GM20431 (cell line): ENCODE data around the gene FZR1.
"Not testable (repeated sequence)": the region's sequence is repeated elsewhere in the genome, so short reads cannot be mapped to it uniquely, and the experiment has no call there.

Experiments used
- in situ Hi-C: fragments of 300-500 bp; cut with MseI, MboI; formaldehyde crosslinking; loops from one replicate; pipeline ENCODE4 v1.15.0; 2020; ENCODE audit warnings: low sequenced_read_pairs; ENCODE audit not compliant: unreplicated experiment

FZR1 gene

DNA sequence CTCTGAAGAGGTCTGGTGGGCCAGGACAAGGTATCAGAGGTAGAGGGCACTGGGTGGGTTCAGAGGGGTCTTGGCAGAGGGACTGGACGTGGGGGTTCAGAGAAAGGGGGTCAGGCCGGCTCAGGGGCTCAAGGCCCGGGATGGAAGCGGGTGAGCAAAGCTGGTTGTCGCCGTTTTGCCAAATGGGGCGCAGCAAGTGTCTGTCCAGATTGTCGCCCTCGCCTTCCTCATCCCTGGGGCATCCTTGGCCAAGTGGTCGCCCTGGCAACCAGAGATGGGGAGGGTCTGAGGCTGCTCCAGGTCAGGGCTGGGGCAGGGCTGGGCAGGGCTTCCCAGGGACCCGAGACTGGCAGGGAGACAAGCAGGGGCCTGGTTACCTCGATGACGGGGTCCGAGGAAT lies 12.5 kb upstream of the FZR1 start:
- in situ Hi-C loops = no loop called here

- in situ Hi-C loops = no loop called here
Observed at GRCh38 chr19:3494051-3494450, 12.1 kb upstream of the FZR1 start.

GRCh38 chr19:3494559-3494958 lies 11.6 kb upstream of the FZR1 start:
- in situ Hi-C loops = no loop called here

DNA sequence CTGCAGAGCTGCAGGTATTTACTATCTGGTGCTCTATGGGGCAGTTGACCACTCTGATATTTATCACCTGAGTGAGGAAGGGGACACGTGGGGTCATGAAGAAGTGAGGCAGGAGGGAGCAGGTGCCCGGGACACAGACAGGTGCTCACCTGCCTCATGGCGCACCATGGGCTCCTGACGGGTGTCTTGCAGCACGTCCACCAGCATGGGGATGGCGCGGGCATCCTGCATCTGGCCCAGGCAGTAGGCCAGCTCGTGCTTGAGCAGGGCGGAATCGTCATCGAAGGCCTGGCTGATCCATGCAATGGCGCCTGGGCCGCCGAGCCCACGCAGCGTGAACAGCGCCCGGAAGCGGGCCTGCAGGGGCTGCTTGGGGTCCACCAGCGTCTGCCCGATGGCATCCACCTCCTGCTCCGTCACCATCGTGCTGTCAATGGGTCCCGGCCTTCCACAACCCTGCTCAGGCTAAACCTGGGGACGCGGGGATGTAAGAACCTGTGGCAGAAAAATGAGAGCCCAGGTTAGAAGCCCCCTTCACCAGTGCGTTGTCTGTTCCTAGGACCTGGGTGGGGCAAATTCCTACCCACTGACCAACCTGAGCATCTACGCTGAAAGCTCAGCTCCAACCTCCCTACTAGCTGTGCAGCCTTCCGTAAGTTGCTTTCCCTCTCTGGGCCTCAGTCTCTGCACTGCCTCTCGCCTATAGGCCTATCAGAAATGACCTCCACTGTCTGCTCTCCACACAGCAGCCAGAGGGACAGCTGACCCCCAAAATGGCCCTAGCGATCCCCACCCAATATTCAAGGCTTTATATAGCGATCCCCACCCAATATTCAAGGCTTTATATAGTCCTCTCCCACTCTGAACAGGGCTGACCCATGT lies 9.5 kb upstream of the FZR1 start:
- in situ Hi-C loops = no loop called here

- in situ Hi-C loops = no loop called here
Observed at GRCh38 chr19:3497757-3498520, 8.2 kb upstream of the FZR1 start.

DNA sequence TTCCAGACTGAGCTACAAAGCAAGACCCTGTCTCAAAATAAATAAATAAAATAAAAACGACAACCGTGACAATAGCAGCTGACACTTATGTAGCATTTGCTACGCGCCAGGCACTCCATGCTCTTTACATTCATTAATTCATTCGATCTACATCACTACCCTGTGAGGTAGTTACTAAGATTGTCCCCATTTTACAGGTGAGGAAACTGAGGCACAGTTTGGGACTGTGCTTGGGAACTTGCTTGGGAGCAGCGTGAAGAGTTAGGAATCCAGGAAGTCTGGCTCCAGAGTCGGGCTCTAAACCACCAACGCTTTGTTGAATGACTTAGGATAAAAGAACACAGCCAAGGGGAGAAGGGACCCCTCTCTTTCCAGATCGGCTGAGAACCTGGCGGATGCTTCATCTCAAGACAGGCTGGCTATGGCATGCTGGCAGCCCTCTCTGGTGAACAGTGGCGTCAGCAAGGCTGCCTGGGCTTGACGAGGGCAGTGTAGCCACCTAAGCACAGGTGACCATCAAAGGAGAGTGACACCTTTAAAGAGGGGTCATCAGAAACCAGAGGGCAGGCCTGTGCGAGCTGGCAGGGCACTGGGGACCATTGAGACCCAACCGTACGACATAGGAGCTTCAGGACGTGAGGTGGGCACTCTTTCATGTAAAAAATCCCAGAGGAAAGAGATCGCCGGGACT lies 6.2 kb upstream of the FZR1 start:
- in situ Hi-C loops = no loop called here

DNA sequence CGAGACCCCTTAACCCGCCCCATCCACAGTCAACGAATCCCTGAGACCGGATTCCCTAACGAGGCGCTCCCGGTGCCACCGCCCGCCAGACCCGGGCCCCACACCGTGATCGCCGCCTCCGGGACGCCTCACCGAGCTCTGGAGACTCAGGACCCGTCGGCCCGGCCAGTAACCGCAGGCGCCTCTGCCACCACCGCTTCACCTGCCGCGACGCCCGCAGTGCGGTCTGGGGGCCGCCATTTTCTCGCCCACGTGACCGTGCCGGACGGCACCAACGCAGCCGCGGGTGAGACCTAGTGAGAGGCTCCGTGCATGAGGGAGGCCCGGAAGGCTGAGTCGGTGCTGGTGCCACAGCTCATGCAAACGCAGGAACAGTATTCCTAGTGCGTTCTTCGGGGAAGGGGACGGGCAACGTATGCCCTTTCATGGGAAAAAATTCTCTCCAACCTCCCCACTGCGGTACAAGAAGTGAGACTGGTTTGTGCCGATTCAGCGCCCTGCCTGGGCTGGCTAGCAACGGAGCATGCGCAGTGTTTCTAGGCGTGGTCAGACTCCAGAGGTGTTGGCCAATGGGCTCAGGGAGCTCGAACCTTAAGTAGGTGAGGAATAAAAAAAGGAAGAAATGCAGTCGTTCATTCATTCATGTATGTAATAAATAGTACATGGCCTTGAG lies 5.5 kb upstream of the FZR1 start, which contains the start of gene DOHH:
TSS of gene DOHH (minus strand) at position 246 of the 673 bp plus-strand sequence. CDS start 3,860 bp downstream, outside the sequence.
- in situ Hi-C loops = no loop called here

GRCh38 chr19:3501780-3502179 lies 4.3 kb upstream of the FZR1 start:
- in situ Hi-C loops = no loop called here

- in situ Hi-C loops = no loop called here
Observed at GRCh38 chr19:3503036-3503572, 3.0 kb upstream of the FZR1 start.

DNA sequence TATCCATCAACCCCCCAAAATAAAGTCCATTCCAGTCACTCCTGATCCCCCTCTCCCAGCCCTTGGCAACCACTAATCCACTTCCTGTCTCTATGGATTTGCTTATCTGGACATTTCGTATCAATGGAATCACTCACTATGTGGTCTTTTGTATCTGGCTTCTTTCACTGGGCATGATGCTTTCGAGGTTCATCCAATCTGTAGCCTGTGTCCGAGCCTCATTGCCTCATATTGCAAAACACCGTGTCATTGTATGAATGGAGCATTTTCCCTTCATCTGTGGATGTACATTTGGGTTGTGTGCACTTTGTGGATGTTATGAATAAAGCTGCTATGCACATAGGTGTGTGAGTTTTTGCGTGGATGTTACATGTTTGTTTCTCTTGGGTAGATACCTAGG lies 1.4 kb upstream of the FZR1 start:
- in situ Hi-C loops = no loop called here

DNA sequence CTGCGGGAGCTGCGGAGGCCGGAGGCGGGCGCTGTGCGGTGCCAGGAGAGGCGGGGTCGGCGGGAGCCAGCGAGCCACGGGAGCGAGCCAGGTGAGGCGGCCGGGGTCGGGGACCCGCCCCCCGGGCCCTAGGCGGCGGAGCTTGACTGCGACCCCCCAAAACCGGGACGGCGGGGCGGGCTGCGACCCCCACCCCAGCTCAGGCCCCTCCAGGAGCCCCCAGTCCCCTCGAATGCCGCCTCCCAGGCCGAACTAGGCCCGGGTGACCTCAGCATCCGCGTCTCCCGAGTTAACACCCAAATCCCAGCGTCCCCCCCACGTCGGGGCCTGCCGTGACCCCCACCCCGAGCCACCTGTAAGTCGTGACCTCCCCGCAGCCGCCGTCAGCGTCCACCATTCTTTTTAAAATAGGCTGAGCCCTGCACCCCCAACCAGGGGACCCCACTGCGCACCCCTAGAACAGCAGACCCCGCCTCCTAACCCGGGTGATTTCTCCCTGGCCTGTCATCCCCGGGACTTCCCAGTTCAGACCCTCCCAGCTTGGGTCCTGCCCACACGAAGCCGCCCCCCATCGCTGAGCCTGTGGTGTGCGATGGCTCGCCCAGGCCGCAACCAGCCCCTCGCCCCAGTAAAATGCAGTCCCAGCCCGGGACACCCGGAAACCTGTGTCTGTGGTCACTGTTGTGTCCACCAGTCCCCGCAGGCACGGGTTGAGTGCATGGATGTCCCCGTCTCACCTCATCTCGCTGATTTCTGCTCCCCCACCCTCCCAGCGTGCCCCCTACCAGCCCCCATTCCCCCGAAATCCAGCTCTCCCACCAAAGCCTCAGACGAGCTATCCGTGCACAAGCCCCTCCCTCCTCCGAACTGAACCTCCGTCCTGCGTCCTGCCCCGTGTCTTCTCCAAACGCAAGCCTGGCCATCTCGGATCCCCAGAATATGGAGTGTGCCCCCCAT lies 551 bp downstream of the FZR1 start:
- in situ Hi-C loops = no loop called here

DNA sequence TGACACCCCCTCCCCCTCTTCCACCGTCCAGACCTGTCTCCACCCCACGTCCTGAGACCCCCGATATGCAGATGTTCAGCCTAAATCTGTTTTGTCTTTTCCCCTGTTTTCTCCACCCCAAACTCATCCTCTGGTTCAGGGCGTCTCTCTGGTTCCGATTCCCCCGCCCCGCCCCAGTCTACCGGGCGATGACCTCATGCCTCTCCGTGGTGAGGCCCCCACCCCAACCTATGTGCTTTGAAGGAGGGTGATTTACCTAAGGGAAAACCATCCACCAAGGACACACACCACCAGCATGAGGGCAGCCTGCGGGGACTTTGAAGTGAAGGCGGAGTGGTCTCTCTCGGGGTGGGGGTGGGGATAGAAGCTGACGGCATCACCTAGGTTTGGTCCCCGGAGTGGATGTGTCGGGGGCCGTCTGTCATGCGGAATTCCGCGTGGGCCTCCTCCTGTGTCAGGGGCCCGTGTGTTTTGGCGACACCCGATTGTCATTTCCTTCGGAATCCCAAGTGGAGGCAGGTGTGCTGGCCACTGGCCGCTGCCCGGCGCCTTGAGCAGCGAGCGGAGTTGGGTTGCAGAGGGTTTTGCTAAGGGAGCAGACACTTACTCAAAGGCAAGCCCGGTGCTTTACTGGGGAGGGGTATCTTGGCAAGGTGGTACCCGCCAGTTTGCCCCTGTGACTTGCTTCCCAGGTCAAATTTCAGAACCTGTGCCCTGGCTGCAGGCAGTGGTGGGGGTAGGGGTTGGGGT lies 1.4 kb downstream of the FZR1 start:
- in situ Hi-C loops = no loop called here

- in situ Hi-C loops = not testable (repeated sequence)
Observed at GRCh38 chr19:3508121-3508661, 2.1 kb downstream of the FZR1 start.

GRCh38 chr19:3508771-3509535 lies 2.8 kb downstream of the FZR1 start:
- in situ Hi-C loops = no loop called here

DNA sequence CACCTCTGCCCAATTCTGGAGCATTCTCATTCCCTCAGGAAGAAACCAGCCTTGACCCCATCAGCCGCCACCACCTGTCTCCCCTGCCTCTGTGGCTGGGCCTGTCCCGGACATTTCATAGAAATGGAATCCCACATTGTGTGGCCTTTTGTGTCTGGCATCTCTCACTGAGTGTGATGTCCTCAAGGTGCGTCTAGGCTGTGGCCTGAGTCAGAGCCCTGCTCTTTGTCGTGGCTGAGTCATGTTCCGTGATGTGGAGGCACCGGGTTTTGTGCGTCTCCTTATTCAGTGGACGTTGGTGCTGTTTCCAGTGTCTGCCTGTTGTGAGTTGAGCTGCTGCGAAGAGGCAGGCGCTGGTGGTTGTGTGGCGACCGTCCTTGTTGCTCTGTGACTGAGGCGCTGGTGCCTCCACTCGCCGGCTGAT lies 3.5 kb downstream of the FZR1 start:
- in situ Hi-C loops = no loop called here

DNA sequence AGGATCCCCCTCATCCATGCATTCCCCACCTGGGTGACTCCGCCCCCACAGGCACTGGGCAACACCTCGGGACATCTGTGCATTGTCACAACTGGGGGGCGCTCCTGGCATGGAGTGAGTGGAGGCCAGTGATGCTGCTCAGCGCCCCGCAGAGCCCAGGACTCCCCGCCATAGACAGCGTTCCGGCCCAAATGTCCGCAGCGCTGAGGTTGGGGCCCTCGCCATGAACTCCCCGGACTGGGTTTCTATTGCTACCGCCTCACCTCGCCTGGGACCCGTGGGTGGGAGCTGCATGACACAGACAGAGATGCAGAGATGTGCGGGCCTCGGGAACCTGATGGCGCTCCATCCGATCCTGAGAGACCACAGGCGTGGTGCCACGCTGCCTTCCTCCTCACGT lies 4.6 kb downstream of the FZR1 start:
- in situ Hi-C loops = no loop called here
